ENCODE data around the gene ZNF474.
A peak's percentile ranks its signal among the peaks of the same experiment; 100 is the strongest.

The ZNF474 gene

GRCh38 chr5:122118356-122118948 lies 10.9 kb upstream of the ZNF474 start:
- DNase-seq = no peak

- DNase-seq = no peak
Measured at GRCh38 chr5:122119205-122119604, 10.1 kb upstream of the ZNF474 start.

- no peak for DNase-seq
Measured at GRCh38 chr5:122120493-122120892, 8.9 kb upstream of the ZNF474 start.

DNA sequence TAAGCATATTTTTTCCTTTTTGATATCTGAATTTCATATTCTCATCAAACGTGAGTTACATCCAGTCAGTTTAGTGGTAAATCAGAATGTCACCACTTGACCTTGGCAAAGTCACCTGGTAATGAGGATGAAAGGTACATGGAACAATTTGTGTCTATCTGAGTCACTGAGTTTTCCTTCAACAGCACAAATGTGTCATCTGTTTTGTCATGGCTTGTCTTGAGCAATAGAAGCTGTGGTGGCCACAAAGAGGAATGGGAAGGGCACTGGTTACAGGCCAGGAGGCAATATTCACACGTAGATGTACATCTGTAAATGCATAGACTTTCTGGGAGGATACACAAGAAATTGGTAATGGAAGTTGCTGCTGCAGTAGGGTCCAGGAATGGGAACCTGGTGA lies 8.4 kb upstream of the ZNF474 start:
- DNase-seq = no peak

DNA sequence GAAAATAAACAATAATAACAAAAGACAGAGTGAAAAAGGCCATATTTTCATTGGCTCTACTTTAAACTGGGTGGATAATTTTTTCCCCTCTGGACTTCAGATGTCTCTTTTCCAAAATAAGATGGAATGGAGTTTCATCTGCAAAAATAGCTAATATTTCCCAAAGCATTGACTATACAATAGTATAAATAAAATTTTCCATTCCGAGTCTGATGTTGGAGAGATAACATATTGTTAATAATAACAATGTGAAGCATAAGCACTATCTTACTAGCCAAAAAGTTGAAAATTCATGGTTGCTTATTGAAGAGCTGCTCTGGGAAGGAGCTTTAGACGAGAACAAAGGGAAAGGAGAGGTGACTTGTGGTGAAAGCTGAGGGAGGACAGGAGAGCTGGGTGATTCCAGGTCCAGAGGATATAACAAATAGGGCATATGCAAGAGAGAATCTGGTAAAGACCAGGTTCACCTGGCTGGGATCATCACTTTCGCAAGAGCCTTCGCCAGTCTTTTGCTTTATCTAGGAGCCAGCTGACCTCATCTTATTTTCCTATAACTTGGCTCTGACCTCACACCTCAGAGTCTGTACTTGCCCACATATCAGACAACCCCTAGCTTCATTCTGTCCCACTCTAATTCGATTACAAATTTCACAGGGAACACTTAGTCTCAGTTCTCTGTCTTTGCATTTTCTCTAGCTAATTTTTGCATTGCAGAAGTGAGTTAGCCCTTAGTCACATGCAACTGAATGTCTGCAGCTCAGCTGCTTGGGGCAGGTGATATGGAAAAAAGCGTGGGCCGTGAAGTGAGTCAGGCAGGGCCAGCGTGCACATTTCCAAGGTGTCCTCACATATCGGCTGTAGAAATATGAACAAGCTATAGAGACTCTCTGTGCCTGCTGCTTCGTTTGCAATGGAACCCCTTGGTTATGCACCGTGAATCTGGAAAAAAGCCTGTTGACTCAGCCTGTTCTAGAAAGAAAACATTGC lies 7.6 kb upstream of the ZNF474 start:
- no peak for DNase-seq

GRCh38 chr5:122124766-122125165 lies 4.6 kb upstream of the ZNF474 start:
- no peak for DNase-seq

DNA sequence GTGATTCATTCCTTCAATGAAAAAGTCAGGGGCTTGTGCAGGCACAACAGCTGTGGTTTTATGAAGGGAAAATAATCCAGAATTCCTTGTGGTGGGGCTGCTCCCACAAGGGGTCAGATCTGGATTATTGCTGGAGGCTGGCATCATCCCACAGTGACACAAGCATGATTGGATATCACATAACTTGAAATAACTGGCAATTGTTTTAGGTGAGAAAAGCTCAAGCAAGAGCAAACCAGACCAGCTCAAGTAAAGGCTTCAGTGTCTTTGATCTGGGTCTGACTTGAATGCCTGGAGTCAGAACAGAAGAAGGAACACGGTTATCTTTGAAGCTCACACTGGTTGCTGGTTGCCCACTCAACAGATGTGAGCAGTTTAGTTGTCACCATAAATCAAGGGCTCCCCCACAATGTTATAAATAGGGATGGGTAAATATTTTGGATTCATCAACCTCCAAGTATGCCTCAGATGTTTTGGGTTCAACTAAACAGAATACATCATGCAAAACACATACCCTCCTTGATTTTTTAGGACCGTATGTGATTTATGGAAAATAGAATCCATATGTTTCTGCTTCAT lies 3.1 kb upstream of the ZNF474 start:
- DNase-seq = peak in 3 of 58 donors; percentile 5 to 21 (median 5)

DNA sequence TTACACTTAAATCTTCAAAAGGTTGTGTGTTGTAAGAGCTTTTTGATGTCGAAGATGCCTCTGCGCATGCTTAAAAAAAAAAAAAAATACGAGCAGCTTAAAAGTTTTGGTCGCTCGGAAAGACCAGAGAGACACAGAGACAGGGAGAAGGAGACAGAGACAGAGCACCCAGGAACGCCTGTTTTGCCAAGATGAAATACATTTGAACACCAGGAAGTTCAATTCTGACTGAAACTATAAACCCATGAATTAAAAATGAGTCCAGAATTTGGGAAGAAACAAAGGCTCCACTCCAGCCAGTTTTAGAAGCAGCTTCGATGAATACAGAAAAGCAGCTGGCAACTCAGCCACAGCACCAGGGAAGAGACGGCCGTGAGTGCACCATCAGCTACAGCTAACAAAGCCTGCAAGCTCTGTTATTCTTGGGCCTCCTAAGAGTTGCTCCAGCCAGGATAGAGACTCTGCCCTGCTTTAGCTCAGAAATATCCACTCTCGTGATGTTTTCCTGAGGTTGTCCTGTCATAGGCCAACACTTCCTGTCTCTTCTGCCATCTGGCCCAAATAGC lies 2.5 kb upstream of the ZNF474 start:
- peak in 21 of 58 donors; percentile 1 to 51 (median 12) for DNase-seq

- DNase-seq = no peak
Measured at GRCh38 chr5:122130152-122130551, 806 bp downstream of the ZNF474 start.

DNA sequence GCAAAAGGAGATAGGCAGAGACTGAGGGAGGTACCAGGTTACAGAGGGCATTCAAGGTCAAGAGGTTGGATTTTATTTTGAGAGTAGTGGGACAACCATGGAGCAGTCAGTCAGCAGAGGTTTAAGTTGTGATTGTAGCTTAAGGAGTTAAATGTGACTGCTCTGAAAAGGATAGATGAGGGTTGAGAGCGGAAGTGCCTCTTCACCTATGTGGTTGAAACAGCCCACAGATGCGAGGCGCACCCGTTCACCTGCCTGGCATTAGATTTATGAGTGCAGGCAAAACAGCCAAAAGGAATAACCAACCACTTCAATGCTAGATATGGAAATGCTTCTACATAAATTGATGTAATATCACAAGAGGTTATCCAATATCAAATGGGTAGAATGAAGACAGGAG lies 8.4 kb downstream of the ZNF474 start:
- no peak for DNase-seq

DNA sequence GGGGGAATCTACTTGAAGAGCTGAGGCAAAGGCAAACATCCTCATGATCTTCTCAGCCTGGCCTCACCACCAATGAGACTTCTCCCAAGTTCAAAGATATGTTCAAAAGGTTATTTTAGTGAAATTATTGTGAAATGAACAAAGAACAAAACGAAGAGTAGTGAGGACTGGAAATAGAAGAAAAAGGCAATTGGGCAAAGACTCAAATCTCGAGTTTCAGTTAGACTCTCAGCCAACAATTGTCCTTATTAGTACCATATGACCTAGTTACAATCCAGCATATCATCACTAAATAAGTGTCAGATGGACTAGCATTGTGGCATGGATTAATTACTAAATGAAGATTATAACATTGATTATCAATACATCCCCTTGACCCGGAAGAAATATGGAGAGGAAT lies 9.0 kb downstream of the ZNF474 start:
- no peak for DNase-seq

GRCh38 chr5:122140900-122141299 lies 11.6 kb downstream of the ZNF474 start:
- DNase-seq = no peak

- no peak for DNase-seq
Measured at GRCh38 chr5:122141751-122142150, 12.4 kb downstream of the ZNF474 start.

DNA sequence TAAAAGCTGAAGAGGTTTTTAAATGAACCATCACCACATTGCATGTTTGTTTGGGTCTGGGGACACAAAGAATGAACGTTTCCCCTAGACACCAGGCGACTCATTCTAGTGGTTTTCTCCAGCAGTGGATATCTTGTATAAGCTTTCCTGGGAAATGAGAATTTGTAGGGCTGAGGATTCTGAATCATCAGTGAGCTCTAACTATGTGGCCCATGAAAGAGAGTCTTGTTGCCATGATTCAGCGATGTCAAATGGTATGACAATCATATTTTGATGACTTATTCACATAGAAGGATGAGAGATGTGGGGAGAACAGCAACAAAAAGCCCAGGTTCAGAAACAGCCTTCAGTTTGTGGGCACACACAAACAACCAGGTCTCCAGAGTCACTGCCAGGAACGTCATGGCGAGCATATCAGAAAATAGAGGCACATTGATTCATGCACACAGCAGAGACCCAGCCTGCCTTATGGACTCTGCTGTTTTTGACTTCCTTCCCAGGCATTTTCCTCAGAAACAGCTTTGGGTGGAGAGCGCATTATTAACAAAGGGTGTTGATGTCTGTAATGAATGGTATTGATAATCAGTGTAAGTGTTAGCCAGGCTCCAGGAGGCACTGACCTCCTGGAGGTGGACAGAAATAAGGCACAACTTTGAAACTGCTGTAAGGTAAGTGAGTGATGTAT lies 13.3 kb downstream of the ZNF474 start:
- no peak for DNase-seq

- DNase-seq = no peak
Measured at GRCh38 chr5:122144236-122144635, 14.9 kb downstream of the ZNF474 start.

GRCh38 chr5:122145906-122146305 lies 16.6 kb downstream of the ZNF474 start:
- DNase-seq = no peak

- DNase-seq = no peak
Measured at GRCh38 chr5:122149321-122150090, 20.2 kb downstream of the ZNF474 start.

DNA sequence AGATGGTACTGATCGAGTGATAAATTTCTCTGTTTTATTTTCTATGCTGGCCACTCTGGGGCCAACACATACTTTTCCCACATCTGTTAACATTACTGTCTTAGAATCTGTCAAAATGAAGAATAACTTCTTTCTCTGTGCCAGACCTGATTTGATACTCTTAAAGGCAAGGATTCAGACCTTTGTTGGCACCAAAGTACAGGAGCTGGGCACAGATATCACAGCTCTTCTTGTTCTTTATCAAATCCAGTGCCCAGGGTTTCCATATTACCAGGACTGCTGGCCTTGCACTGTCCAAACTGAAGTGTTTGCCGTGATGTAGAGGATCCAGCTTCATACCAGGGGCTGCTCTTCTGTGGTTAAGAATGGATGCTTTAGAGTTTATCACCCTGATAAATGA lies 20.9 kb downstream of the ZNF474 start:
- DNase-seq = no peak

DNA sequence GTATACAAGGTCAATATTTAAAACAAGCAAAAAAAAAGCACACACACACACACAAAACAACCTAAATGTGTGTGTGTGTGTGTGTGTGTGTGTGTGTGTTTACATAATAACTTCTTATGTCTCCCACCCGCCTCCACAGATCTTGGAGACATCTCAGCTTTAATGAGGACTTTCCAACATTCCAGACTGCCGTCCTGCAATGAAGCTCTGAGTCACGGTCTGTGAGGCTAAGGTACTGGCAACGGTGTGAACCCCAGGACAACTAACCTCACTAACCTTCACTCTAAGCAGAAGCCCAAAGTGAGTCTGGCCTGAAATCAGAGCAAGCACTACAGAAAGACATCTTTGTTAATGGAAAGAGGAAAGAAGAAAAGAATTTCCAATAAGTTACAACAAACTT lies 22.3 kb downstream of the ZNF474 start:
- no peak for DNase-seq

DNA sequence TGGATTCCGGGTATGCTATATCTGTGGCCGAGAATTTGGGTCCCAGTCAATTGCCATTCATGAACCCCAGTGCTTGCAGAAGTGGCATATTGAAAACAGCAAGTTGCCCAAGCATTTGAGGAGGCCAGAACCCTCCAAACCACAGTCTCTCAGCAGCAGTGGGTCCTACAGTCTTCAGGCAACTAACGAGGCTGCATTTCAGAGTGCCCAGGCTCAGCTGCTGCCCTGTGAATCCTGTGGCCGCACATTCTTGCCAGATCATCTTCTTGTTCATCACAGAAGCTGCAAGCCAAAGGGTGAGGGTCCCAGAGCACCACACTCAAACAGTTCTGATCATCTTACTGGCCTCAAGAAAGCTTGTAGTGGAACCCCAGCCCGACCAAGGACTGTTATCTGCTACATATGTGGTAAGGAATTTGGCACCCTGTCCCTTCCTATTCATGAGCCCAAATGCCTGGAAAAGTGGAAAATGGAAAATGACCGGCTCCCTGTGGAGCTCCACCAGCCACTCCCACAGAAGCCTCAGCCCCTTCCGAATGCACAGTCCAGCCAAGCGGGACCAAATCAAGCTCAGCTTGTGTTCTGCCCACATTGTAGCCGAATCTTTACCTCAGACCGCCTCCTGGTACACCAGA lies 23.0 kb downstream of the ZNF474 start:
- no peak for DNase-seq
